Gastroesophageal sphincter (tissue), 3 donors: Measurements from ENCODE around the gene DOC2A.

Experiments used
- CTCF ChIP-seq, 4 experiments: fragments of 200-600 bp in 2 of 4; fragments of 450-650 bp in 2 of 4; sonication (generic) in 1 of 4; IDR thresholded peaks; one replicate each; pipeline ENCODE4 v1.5.1; 2017 to 2019; ENCODE audit warnings: antibody characterized with exemption in 4 of 4, mild to moderate bottlenecking in 2 of 4, moderate library complexity in 2 of 4
- EP300 ChIP-seq: sonication (generic); formaldehyde crosslinking; IDR thresholded peaks from one replicate; pipeline ENCODE4 v1.6.1; 2017; ENCODE audit warnings: antibody characterized with exemption, mild to moderate bottlenecking
- POLR2A ChIP-seq, 2 donors: fragments of 450-650 bp; IDR thresholded peaks; one replicate each; pipeline ENCODE4 v1.6.1; 2017; ENCODE audit warnings: antibody characterized with exemption in 2 of 2, mild to moderate bottlenecking in 2 of 2, moderate library complexity in 1 of 2
- POLR2AphosphoS5 ChIP-seq: sonication (generic); formaldehyde crosslinking; IDR thresholded peaks from one replicate; pipeline ENCODE4 v1.6.1; 2017; ENCODE audit warnings: antibody characterized with exemption

GRCh38 chr16:30053376-30054015 lies 42.7 kb upstream of the DOC2A start:
- TF ChIP-seq POLR2A (IDR thresholded peaks at IDR 0.05), result no peak
- TF ChIP-seq CTCF (IDR thresholded peaks at IDR 0.05), result no peak
- no peak for TF ChIP-seq EP300
- TF ChIP-seq POLR2AphosphoS5, result no peak
